Endothelial cell of umbilical vein (primary cell): ENCODE results near the gene ITSN1. TPM values are rescaled to one million over a fixed set of nuclear protein-coding genes. Genes with fewer than 3 reads are reported as not detected.

Experiments used
- BruUV-seq: library from RNA; stranded (reverse); fragments of 400-500 nt; replicated peaks from 2 replicates; lab custom pipeline; 2021; lab: Mats Ljungman, UMichigan
- CTCF ChIA-PET: fragments of 300-600, 350-600 bp; sonication (Branson Sonifier 250); formaldehyde crosslinking; loops from one replicate; lab custom pipeline; 2021; ENCODE audit warnings: antibody characterized with exemption, inconsistent platforms; lab: Charles Lee
- POLR2A ChIA-PET: fragments of 300-600, 350-600 bp; sonication (Branson Sonifier 250); formaldehyde crosslinking; loops from one replicate; lab custom pipeline; 2021; ENCODE audit warnings: antibody characterized with exemption, inconsistent platforms; lab: Charles Lee
- DNase-seq: peaks from one replicate; pipeline ENCODE4 v3.0.0-alpha.2; 2011; ENCODE audit warnings: low read depth, low spot score
- FAIRE-seq: peaks from 2 replicates; lab custom pipeline; 2011; peaks lifted over from hg19 to GRCh38; lab: Jason Lieb, UNC
- H2AFZ ChIP-seq: 2 replicates; pipeline ENCODE4 v1.6.0; 2012; ENCODE audit warnings: low read depth, low read length, control low read depth, inconsistent platforms
- H3K27ac ChIP-seq: 2 replicates; pipeline ENCODE4 v1.5.1; 2011; ENCODE audit warnings: low read depth, mild to moderate bottlenecking, control low read depth, low read length, moderate library complexity; ENCODE audit not compliant: insufficient read depth
- H3K27me3 ChIP-seq, 2 experiments: 2 replicates each; pipeline versions ENCODE4 v1.6.0 to v1.6.1; 2011; ENCODE audit warnings: low read length in 2 of 2, mixed read lengths in 1 of 2; ENCODE audit not compliant: control insufficient read depth in 2 of 2, insufficient read depth in 2 of 2
- H3K36me3 ChIP-seq, 2 experiments: 2 replicates in 1 of 2; 3 replicates in 1 of 2; pipeline ENCODE4 v1.5.1; 2011; ENCODE audit warnings: low read length in 2 of 2, mild to moderate bottlenecking in 1 of 2, moderate library complexity in 1 of 2; ENCODE audit not compliant: control insufficient read depth in 2 of 2, insufficient read depth in 2 of 2; ENCODE audit errors: extremely low read depth in 1 of 2
- H3K4me1 ChIP-seq: 3 replicates; pipeline ENCODE4 v1.5.1; 2011; ENCODE audit warnings: mild to moderate bottlenecking, low read length; ENCODE audit not compliant: control insufficient read depth, insufficient read depth; ENCODE audit errors: extremely low read depth
- H3K4me2 ChIP-seq: 2 replicates; pipeline ENCODE4 v1.6.1; 2011; ENCODE audit warnings: low read length, control low read depth, mixed read lengths; ENCODE audit not compliant: insufficient read depth
- H3K4me3 ChIP-seq, 3 experiments: fragments of 200-600 bp in 1 of 3; sonication (generic), shearing (Covaris generic) in 1 of 3; replicated peaks in 1 of 3; 2 replicates each; pipeline ENCODE4 v1.5.1; 2011 to 2016; ENCODE audit warnings: control low read depth in 3 of 3, low read length in 3 of 3, mild to moderate bottlenecking in 2 of 3, inconsistent platforms in 1 of 3, low read depth in 1 of 3, moderate library complexity in 1 of 3; ENCODE audit not compliant: insufficient read depth in 1 of 3
- H3K79me2 ChIP-seq: 2 replicates; pipeline ENCODE4 v1.6.0; 2012; ENCODE audit warnings: low read length, inconsistent platforms; ENCODE audit not compliant: control insufficient read depth, insufficient read depth
- H3K9ac ChIP-seq: replicated peaks from 2 replicates; pipeline ENCODE3; 2011; ENCODE audit warnings: low read length, control low read depth; ENCODE audit not compliant: insufficient read depth; ENCODE audit errors: extremely low read depth
- H3K9me1 ChIP-seq: replicated peaks from 3 replicates; pipeline ENCODE4 v1.6.0; 2011; ENCODE audit warnings: mild to moderate bottlenecking, low read length; ENCODE audit not compliant: control insufficient read depth, insufficient read depth; ENCODE audit errors: extremely low read depth
- H3K9me3 ChIP-seq: replicated peaks from 2 replicates; pipeline ENCODE4 v1.5.1; 2012; ENCODE audit warnings: low read length, inconsistent platforms; ENCODE audit not compliant: control insufficient read depth, insufficient read depth
- H4K20me1 ChIP-seq: replicated peaks from 2 replicates; pipeline ENCODE3; 2011; ENCODE audit warnings: mild to moderate bottlenecking, low read length; ENCODE audit not compliant: control insufficient read depth, insufficient read depth; ENCODE audit errors: extremely low read depth
- EZH2 ChIP-seq: IDR thresholded peaks from 2 replicates; pipeline ENCODE4 v1.6.1; 2012; ENCODE audit warnings: borderline replicate concordance, low read depth, mild to moderate bottlenecking, moderate library complexity, low read length, inconsistent platforms; ENCODE audit not compliant: severe bottlenecking
- FOS ChIP-seq: IDR thresholded peaks from 2 replicates; pipeline ENCODE4 v1.6.1; 2011; ENCODE audit warnings: mild to moderate bottlenecking, low read length, moderate library complexity, borderline replicate concordance; ENCODE audit not compliant: insufficient read depth
- GATA2 ChIP-seq: IDR thresholded peaks from 2 replicates; pipeline ENCODE4 v1.7.0; 2011; ENCODE audit warnings: low read depth, mild to moderate bottlenecking, moderate library complexity, mixed read lengths, low read length; ENCODE audit not compliant: insufficient read length, insufficient read depth
- JUN ChIP-seq: IDR thresholded peaks from 2 replicates; pipeline ENCODE4 v1.6.1; 2011; ENCODE audit warnings: borderline replicate concordance, low read depth; ENCODE audit not compliant: insufficient read length, insufficient read depth
- MYC ChIP-seq: IDR thresholded peaks from one replicate; pipeline ENCODE4 v1.6.1; 2011; ENCODE audit warnings: mild to moderate bottlenecking, low read depth, low read length
- POLR2A ChIP-seq: IDR thresholded peaks from 2 replicates; pipeline ENCODE4 v1.6.1; 2012; ENCODE audit warnings: low read depth, mild to moderate bottlenecking, control low read depth, low read length
- POLR2AphosphoS5 ChIP-seq: IDR thresholded peaks from 2 replicates; pipeline ENCODE4 v1.6.1; 2012; ENCODE audit warnings: low read depth, mild to moderate bottlenecking, control low read depth, low read length, moderate library complexity; ENCODE audit not compliant: insufficient read depth
- dilution Hi-C: fragments of 300-500 bp; cut with MboI; formaldehyde crosslinking; loops from one replicate; pipeline ENCODE4 v1.15.0; 2019; ENCODE audit warnings: low sequenced_read_pairs; ENCODE audit not compliant: extremely low pct_ligation_motif_present
- intact Hi-C: fragments of 100-400 bp; cut with micrococcal nuclease; formaldehyde crosslinking; loops from one replicate; pipeline ENCODE4 v1.10.0; 2022
- polyA plus RNA-seq, 4 experiments: library from polyadenylated mRNA; depleted of rRNA in 3 of 4; stranded (reverse) in 3 of 4; unstranded in 1 of 4; fragments of >200 nt; gene quantifications; 2 replicates each; pipeline versions ENCODE4 v1.2.1 to v1.2.3, GENCODE V29; 2011 to 2012; ENCODE audit warnings: missing spikeins in 1 of 4
- total RNA-seq: library from RNA; stranded (reverse); gene quantifications from 2 replicates; pipeline ENCODE4 v1.2.3, GENCODE V29; 2021
- TF ChIP-seq, protein P1 (sequence below): IDR thresholded peaks from 2 replicates; pipeline ENCODE4 v1.6.1; 2011; ENCODE audit not compliant: insufficient read depth, insufficient read length
- TF ChIP-seq, protein P2 (sequence below), 2 donors: IDR thresholded peaks; 1 replicate in 1 of 2; 2 replicates in 1 of 2; pipeline ENCODE4 v1.5.1; 2011; ENCODE audit warnings: low read length in 2 of 2, mild to moderate bottlenecking in 2 of 2, moderate library complexity in 2 of 2, control low read depth in 1 of 2, inconsistent platforms in 1 of 2, low read depth in 1 of 2; ENCODE audit not compliant: insufficient read depth in 1 of 2; ENCODE audit errors: extremely low read depth in 1 of 2

Gene ITSN1
- total and polyA plus RNA-seq, 2 donors (not counting 3 experiments of a cell fraction or from before 2014, with no cell fraction given) = 72.2 to 86.8 TPM

DNA sequence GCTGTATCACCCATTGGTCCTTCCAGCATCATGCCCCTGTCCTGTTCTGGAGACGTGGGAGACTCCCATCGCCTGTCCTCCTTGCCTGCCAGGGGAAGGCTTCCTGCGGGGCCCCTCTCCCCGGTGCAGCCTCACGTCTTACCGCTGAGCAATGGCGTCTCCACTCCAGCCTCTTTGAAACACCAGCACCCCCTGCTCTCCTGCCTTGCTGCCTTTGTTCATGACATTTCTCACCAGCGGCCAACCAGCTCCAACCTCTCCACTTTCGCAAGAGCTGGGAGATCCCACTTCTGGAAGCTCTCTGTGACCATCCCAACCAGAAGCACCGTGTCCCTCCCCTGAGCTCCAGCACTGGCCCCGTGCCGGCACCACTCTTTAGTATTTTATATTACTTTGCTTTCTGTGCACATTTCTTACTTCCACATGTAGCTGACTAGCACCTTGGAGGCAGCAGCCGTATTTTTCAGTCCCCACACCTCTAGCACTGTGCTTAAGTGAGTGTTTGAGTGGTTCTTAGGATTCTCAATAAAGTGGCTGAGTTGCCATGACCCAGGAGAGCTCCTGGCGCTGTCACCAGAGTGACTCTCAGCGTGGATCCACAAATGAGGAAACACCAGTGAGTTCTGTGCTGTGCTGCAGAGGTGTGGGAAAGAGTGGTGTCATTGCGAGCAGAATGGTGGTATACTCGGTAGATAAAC is 189.8 kb downstream of the ITSN1 start:
- Histone ChIP-seq H3K9me3 (no peaks in the 10 kb centered on the region), H3K9ac (no peak overlapping the region), H3K4me2 (no peak overlapping the region), H2AFZ (no peak overlapping the region), H3K27me3 (no peaks in the 10 kb centered on the region), H3K4me1 (no peaks in the 10 kb centered on the region), H3K9me1 (no peaks in the 10 kb centered on the region), H3K79me2 (no peaks in the 10 kb centered on the region), H4K20me1 (no peaks in the 10 kb centered on the region), H3K36me3 (peaks cover 14 to 25% of the 10 kb centered on the region in 2 experiments), H3K4me3 (no peak overlapping the region), H3K27ac (no peak overlapping the region)
- dilution Hi-C loops = no loop called here
- intact Hi-C loops = no loop called here
- ChIA-PET CTCF (no interaction called here), POLR2A (no interaction called here)
- TF ChIP-seq, protein P1, sequence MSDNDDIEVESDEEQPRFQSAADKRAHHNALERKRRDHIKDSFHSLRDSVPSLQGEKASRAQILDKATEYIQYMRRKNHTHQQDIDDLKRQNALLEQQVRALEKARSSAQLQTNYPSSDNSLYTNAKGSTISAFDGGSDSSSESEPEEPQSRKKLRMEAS = no peak
- TF ChIP-seq GATA2 (no peak), JUN (no peak), POLR2AphosphoS5 (no peak), EZH2 (no peak), FOS (no peak), MYC (no peak), POLR2A (no peak)
- TF ChIP-seq, protein P2, sequence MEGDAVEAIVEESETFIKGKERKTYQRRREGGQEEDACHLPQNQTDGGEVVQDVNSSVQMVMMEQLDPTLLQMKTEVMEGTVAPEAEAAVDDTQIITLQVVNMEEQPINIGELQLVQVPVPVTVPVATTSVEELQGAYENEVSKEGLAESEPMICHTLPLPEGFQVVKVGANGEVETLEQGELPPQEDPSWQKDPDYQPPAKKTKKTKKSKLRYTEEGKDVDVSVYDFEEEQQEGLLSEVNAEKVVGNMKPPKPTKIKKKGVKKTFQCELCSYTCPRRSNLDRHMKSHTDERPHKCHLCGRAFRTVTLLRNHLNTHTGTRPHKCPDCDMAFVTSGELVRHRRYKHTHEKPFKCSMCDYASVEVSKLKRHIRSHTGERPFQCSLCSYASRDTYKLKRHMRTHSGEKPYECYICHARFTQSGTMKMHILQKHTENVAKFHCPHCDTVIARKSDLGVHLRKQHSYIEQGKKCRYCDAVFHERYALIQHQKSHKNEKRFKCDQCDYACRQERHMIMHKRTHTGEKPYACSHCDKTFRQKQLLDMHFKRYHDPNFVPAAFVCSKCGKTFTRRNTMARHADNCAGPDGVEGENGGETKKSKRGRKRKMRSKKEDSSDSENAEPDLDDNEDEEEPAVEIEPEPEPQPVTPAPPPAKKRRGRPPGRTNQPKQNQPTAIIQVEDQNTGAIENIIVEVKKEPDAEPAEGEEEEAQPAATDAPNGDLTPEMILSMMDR (IDR thresholded peaks at IDR 0.05; ENCODE audit: extremely low read depth in 1 of 2, insufficient read depth in 1 of 2, low read depth in 1 of 2, low read length in 2 of 2) = no peak
- BruUV-seq = no TSS peak
- DNase-seq (no peak), FAIRE-seq (no peak)
